HG02938 (cell line): ENCODE measurements around the gene SEC14L5.
"Not testable (repeated sequence)": the region's sequence is repeated elsewhere in the genome, so short reads cannot be mapped to it uniquely, and the experiment has no call there.

Experiments used
- ATAC-seq: cut with Tn5 transposase; IDR thresholded peaks from one replicate; pipeline ENCODE4 v1.9.1; 2021; ENCODE audit warnings: mild to moderate bottlenecking, moderate library complexity; ENCODE audit not compliant: unreplicated experiment

The SEC14L5 gene

GRCh38 chr16:4929619-4930018, 28.5 kb upstream of the SEC14L5 start:
- ATAC-seq, result not testable (repeated sequence)

- no peak for ATAC-seq
Observed at GRCh38 chr16:4931381-4931780, 26.7 kb upstream of the SEC14L5 start.

- ATAC-seq, result no peak
Observed at GRCh38 chr16:4933433-4933832, 24.7 kb upstream of the SEC14L5 start.

- ATAC-seq, result no peak
Observed at GRCh38 chr16:4933871-4934395, 24.2 kb upstream of the SEC14L5 start.

GRCh38 chr16:4934591-4934990, 23.5 kb upstream of the SEC14L5 start:
- no peak for ATAC-seq

- ATAC-seq, result no peak
Observed at GRCh38 chr16:4935241-4935855, 22.8 kb upstream of the SEC14L5 start.

- ATAC-seq, result no peak
Observed at GRCh38 chr16:4936181-4936990, 21.7 kb upstream of the SEC14L5 start.

GRCh38 chr16:4936991-4937781, 20.9 kb upstream of the SEC14L5 start, which contains the start of gene PPL:
PPL (minus strand) TSS chr16:4937148; CDS start chr16:4937045, 103 bp downstream.
- ATAC-seq, result no peak

GRCh38 chr16:4937782-4938682, 20.1 kb upstream of the SEC14L5 start:
- no peak for ATAC-seq

GRCh38 chr16:4938683-4939030, 19.5 kb upstream of the SEC14L5 start:
- ATAC-seq, result no peak

- no peak for ATAC-seq
Observed at GRCh38 chr16:4940719-4941118, 17.4 kb upstream of the SEC14L5 start.

GRCh38 chr16:4942481-4942880, 15.6 kb upstream of the SEC14L5 start:
- ATAC-seq, result no peak

GRCh38 chr16:4944333-4945281, 13.5 kb upstream of the SEC14L5 start:
- ATAC-seq, result no peak

GRCh38 chr16:4945560-4946502, 12.3 kb upstream of the SEC14L5 start:
- no peak for ATAC-seq

GRCh38 chr16:4946917-4947316, 11.2 kb upstream of the SEC14L5 start:
- no peak for ATAC-seq

- ATAC-seq, result no peak
Observed at GRCh38 chr16:4947722-4948503, 10.2 kb upstream of the SEC14L5 start.
